OCI-LY7 (cell line): ENCODE data around the gene LRRC63.

Experiments used
- CTCF ChIP-seq: fragments of 200-600 bp; sonication (generic); conservative IDR thresholded peaks from 2 replicates; pipeline ENCODE4 v1.5.1; 2014; ENCODE audit warnings: mild to moderate bottlenecking, antibody characterized with exemption, low read length, moderate library complexity, mixed read lengths
- EZH2phosphoT487 ChIP-seq: fragments of 200-600 bp; sonication (generic); IDR thresholded peaks from 2 replicates; pipeline ENCODE4 v1.6.1; 2018; ENCODE audit warnings: low read depth, borderline replicate concordance, mild to moderate bottlenecking, mixed run types, antibody characterized with exemption, low read length, moderate library complexity, mixed read lengths

- no peak for TF ChIP-seq CTCF
- no peak for TF ChIP-seq EZH2phosphoT487
These were observed 42.0 kb upstream of the LRRC63 start for GRCh38 chr13:46169758-46170157.
